Measurements from ENCODE around the gene COPS9.

DNA sequence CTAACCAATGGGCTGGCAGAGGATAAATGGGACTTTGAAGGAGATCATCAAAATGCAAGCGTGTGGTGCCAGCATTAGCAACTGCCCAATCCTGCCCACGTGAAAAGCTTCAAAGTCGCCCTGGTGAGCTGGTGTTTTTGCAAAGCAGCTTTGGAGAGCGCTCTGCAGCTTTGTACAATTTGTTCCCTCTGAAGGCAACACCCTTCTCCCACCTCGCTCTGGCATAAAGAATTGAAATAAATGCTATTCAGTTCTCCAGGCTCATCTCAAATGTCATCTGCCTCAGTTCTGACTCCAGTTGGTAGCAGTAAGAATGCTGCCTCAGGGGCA is 3.5 kb downstream of the COPS9 start:
- TF ChIP-seq CTCF (IDR thresholded peaks at IDR 0.05) (no peak), POLR2AphosphoS5 (IDR thresholded peaks at IDR 0.05) (no peak), POLR2A (IDR thresholded peaks at IDR 0.05; ENCODE audit: low read depth) (no peak)

Data from esophagus muscularis mucosa (tissue), 3 donors.